NCI-H1930 (cell line): ENCODE results near the gene ATP6V1A.

ENCODE experiments used
- DNase-seq, 2 experiments: peaks; one replicate each; lab custom pipeline; 2025; lab: John Stamatoyannopoulos, UW

Gene ATP6V1A

GRCh38 chr3:113746548-113747282 lies at the start of gene ATP6V1A:
ATP6V1A (plus strand) TSS chr3:113747035; CDS start chr3:113778754, 31,719 bp downstream.
- DNase-seq, result peak; percentile 84 to 91

DNA sequence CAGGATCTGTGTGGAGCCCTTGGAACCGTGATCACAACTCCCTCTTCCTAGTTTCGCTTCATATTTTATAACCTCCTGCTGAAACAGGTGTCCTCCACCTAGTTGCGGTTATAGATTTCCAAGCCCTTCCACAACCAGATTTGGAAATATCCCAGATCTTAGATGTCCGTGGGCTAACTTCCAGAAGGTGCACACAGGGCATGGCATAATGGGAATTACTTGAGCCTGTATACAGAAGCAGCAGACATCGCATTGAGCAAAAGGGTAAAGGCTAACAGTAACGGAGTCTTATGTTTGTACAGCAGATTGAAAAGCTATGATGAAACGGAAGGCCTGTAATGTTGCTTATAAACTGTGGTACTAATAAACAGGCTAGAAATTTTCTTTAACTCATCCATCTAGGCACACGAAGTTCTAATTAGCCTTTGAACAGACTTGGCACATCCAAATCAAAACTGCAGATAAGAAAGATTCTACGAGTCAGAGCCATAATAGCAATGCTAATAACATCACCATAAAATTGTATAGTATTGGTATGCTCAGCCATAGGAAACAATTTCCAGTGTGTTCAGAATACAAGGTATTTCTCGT lies 49.2 kb upstream of the ATP6V1A start:
- DNase-seq, result no peak

- DNase-seq, result no peak
These were observed 48.6 kb upstream of the ATP6V1A start for GRCh38 chr3:113698213-113698742.

DNA sequence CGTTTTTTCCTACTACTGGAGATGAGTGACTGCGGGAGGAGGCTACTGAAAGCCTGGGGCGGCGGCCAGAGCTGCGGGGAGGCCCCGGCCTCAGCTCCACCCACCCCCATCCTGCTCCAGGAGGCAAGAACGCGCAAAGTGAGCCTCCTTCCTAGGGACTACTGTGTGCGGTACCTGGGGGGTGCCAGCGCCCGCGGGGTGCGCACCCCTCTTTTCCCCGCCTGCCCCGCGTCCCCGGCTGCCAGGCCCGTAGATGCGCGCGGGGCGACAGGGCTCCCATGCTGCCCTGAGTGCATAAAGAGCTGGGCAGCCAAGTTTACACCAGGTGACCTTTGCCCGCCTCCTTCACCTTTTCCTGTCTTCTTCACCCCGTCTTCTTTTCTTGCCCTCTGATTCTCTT lies 47.9 kb upstream of the ATP6V1A start:
- no peak for DNase-seq

- no peak for DNase-seq
These were observed 39.0 kb upstream of the ATP6V1A start for GRCh38 chr3:113707835-113708234.

- no peak for DNase-seq
These were observed 34.7 kb upstream of the ATP6V1A start for GRCh38 chr3:113712129-113712528.

DNA sequence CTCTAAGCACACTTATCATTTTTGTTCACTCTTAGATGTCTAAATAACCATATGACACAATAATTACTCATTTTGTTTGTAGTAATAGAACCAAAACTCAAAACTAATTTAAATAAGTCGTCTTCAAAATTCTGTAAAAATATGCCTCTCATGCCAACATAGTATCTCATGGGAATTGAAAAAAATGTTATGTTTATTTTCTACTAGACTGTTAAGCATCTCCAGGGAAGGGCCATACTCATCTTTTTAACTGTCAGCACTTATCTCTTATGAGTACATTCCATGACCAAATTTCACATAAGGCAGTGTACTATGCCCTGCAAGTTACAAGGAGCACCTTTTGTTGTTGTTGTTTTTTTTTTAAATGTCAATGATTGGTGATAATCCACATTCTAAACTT lies 32.1 kb upstream of the ATP6V1A start:
- no peak for DNase-seq

DNA sequence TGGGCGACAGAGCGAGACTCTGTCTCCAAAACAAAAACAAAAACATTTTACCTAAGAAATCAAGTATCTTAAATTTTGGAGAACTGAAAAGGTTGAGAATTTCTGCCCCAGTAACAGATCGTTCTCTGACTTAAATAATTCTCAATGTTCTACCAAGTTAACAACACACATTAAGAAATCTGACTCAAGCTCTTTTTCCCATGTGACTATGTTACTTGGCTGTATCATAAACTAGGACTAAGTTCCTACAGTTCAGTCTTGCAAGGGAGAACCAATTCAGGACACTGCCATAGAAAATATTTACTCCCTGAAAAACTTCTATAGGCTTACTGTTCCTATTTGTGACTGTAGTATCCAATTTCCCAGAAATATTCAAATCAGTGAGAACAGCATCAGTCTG lies 29.5 kb upstream of the ATP6V1A start:
- no peak for DNase-seq

- no peak for DNase-seq
These were observed 29.0 kb upstream of the ATP6V1A start for GRCh38 chr3:113717818-113718217.

- no peak for DNase-seq
These were observed 27.5 kb upstream of the ATP6V1A start for GRCh38 chr3:113719294-113719693.

DNA sequence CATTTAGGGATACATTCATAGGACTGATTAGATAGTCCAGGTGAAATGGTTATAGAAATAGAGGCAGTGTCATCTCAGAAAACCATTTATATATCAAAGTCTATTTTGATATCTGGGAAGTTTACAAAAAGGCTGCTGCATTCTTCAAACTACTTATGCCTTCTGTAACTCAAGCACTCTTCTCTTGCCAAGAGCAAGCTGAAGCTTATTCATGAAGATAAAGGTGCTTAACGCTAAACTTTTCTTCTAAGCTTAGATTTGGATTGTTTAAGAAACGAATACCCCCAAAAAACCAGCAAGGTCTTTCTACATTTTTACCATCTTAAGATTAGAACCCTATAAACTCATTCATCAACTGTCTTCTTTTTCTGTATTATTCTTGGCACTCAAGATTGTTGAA lies 27.1 kb upstream of the ATP6V1A start:
- DNase-seq, result no peak

DNA sequence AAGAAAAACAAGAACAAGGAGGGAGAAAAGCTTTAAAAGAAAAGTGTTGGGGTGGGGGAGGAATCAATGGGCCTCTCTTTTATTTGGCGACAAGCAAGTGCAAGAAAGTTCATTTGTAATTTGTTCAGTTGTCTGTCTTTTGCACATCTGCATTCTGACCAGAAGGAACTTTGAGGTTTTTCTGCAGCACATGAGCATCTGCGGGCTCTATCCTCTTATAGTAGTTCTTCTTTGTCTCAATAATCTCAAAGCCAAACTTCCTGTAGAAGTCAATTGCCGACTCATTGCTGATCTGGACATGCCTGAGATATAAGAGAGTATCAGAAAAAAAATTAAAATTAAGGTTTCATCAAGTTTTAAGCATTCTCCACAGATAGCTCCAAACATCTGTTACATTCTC lies 25.2 kb upstream of the ATP6V1A start:
- DNase-seq, result no peak

GRCh38 chr3:113728661-113729060 lies 18.2 kb upstream of the ATP6V1A start:
- no peak for DNase-seq

DNA sequence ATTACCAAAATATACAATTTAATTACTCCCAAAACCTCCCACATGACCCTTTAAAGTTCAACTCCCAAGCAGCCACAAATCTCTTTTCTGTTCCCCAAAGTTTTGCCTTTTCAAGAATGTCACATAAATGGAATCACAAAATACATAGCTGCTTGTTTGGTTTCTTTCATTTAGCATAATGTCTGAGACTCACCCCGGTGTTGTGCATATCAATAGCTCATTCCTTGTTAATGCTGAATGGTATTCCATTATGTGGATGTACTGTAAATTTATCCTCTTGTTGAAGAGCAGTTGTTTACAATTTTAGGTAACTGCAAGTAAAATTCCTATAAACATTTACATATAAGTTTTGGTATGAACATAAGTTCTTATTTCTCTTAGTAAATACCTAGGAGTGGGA lies 16.3 kb upstream of the ATP6V1A start:
- no peak for DNase-seq

DNA sequence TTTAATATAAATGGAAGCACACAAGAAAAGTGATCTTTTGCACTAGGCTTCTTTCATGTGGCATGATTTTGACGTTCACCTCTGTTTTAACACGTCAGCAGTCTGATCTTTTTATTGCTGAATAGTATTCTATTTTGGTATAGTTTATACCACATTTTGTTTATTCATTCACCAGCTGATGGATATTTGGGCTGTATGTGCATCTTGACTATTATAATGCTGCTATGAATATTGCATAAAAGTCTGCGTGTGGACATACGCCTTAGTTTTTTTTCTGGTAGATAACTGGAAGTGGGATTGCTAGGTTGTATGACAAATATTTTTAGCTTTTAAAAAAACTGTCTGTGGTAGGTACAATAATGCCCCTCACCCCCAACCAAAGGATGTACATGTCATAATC lies 15.1 kb upstream of the ATP6V1A start:
- DNase-seq, result no peak

DNA sequence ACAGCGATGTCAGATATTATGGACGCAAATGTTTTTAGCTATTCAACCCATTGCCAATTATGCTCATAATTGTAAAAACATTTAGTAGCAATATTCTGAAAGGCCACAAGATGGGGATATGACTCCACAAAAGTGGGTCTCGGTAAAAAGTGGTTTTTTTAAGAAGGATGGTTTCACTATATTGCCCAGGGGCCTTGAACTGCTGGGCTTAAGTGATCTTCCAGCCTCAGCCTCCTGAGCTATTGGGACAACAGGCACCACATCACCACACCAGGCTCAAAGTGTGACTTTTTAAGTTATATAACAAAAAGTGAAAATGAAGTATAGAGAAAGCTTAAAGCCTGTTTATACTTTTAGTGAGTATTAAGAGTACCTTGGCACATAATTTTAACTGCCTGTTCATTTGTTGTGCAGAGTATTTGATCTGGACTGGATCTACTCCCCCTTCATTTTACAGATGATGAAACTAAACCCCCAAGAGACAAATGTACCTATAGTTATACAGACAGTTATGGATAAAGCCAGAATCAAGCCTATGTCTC lies 10.2 kb upstream of the ATP6V1A start:
- DNase-seq, result peak in 1 of 2 experiments; percentile 28

DNA sequence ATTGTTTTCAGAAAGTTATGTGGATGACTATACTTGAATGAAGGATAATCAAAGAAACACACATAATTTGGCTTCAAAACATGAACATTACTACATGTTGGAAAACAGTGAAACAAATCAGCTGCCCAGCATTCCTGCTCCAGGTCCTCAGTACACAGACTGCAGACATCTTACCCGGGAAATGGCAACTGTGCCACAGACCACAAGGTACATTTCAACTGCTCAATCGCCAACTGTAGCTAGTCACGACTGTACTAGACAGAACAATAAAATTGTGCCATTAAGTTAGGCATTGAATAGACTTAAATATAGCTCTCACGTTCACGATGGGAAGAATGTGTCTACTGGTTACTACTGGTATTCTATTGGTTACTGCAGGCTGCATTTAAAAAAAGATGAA lies 5.7 kb upstream of the ATP6V1A start:
- DNase-seq, result no peak

DNA sequence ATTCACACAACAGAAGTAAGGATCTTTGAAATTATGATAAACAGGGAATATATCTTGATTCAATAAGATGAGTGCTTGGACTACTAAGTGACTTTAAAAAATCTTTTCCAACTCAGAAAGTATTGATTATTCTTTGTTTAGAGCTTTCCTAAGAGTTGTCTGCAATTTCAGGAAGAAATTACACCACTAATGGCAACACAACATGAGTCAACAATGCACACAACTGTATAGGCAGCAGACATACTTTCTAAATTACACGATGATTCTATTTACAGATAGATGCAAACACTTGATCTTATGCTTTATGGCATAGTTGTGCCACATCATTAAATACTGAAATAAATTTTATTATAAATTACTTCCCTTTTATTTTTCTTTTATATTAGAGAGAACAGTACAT lies 5.2 kb upstream of the ATP6V1A start:
- no peak for DNase-seq

DNA sequence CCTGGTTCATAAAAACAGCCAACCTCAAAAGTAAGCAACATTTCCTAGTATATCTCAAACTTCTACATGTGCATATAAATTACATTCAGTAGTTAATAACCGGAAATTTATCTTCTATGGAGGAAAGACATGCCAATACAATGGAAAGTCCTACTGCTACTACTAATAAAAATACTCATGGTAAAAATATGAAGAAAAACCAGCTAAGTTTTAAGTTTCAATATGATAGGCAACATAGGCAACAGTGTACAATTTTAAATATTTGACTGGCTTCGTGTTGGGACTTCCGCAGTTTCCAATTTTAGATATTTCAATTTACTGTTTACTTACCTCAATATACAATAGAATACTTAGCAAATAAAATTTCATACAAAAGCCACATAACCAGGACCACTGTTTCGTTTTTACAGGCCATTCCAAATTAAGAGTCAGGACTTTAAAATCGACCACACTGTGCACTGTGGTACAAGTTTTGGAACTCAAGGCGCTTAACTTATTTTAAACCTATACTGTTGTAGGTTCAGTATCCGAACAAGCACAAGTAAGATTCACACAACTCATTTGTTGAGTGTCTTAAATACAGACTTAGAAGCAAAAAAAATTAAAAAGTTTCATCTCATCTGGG lies 3.7 kb upstream of the ATP6V1A start:
- no peak for DNase-seq

DNA sequence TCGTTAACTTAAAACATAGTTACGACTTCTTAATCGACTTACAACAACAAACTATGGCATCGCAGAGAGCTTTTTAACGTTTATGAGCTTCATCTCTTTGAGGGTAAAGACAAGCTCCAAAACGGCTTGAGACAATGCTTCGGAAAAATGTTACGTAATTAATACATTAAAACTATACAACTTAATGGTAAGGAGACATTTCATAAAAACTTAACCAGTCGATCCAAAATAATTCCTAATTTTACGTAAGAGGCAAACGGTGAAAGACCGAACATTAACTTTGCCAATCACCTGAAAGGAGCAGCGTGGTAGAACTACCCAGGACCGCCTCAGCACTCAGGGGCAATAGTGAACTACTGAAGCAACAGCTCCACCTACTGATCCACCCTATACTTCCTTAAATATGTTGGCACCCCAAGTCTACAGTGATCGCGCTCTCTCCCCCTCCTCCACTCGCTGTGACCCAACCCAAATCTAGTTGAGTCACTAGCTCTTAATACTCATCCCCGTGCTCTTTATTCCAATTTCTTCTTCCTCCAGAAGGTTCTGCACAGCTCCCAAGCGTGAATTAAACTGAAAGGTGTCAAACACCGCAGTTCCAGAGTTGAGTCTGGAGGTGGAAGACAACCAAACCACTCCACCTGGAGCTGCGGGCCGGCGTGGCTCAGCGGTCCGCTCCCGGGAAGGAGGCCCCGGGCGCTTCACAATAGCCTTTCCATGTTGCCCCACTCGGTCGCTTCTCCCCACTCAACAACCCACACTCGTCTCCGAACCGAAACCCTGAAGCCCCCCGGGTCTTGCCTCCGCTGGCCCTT lies 1.7 kb upstream of the ATP6V1A start:
- peak; percentile 35 to 49 for DNase-seq

DNA sequence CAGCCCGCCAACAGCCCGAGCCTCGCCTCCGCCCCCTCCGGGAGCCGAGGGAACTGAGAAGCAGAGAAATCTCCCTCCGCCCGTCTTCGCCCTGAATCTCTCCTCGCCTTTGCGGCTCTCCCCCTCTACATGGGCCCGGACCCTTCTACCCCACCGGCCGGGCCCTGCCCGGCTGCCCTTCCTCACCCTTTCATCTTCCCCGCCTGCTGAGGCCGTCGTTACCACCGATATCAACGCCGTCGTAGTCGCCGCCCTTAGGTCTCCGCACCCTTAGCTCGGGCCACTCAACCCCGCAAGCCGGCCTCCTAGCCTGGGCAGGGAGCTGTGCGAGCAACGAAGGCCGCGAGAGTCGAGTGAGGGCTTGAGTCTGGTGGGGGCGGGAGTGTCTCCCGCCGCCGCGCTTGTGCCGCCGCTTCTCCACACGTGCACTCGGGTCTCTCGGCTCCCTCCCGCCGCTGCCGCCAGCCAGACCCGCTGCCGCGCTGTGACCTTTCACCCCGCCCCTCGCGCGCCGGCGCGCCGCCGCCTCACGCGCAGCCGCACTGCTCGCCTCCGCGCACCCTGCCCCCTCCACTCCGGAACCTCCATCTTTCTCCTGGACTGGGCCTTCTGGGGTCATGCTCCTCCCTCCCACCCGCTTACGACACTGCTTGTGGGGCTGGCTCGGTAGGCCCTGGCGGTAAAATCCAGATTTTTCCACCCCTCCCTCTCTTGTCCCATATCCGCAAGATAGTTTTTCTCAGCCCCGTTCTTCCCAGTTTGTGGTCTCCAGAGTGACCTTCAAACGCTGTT lies 883 bp upstream of the ATP6V1A start, which contains the start of gene NAA50:
NAA50 (minus strand) TSS at position 494 of the 792 bp plus-strand sequence; CDS start at position 194, 300 bp downstream.
- peak; percentile 78 to 91 for DNase-seq
